ENCODE results near the gene LRRC4.

LRRC4 gene

DNA sequence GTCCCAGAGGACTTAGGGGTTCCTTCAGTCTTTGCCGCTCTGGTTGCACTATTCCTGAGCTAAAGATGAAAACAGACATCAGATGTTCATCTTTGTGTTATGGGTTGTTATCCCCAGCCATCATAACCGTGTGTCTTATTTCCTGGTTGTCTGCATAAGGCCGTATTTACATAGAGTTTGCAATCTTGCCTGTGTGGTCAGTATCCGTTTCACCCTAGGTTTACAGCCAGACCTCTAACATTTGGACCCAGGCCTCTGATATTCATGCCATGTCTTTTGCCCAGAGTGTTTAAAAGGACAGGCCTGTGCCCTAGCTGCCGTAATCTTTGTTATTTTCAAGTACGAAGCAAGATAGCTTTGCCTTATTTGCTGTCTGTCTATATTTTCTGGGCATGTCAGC, 26.6 kb downstream of the LRRC4 start:
- DNase-seq: no peak

GRCh38 chr7:128003787-128004186, 27.4 kb downstream of the LRRC4 start:
- DNase-seq: peak; percentile 5

DNA sequence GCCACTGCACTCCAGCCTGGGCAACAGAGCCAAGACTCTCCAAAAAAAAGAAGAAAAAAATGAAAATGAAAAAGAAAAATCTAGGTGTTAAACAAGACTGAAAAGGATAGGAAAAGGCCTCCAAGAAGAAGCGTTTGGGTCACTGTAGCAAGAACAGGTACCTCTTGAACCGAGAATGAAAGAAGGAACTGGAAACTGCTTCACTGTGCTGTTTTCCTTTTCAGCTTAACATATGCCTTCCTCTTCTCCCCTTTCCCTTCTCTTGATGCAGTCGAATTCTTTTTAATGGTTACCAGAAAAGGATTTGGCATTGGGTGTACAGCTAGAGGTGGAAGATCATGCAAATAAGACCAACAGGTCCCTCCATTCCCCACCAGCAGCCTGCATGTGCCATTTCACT, 28.1 kb downstream of the LRRC4 start:
- no peak for DNase-seq

GRCh38 chr7:128000854-128001265, 30.4 kb downstream of the LRRC4 start:
- no peak for DNase-seq

DNA sequence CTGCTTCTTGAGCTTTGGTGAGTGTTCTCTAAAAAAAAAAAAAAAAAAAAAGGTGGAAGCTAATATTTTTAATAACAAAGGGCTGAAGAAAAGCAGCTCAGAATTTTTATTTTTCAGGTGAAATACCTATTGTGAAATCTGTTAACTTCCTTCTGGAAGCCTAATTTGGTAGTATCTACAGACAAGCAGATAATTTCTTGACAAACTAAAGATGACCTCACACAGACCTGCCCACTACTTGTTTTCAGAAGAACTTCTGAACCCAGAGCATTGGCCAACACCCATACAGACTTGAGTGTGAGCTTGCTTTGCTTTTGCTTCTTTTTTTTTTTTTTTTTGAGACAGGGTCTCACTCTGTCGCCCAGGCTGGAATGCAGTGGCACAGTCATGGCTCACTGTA, 31.2 kb downstream of the LRRC4 start:
- no peak for DNase-seq

- no peak for DNase-seq
Measured at GRCh38 chr7:127998671-127999070, 32.6 kb downstream of the LRRC4 start.

GRCh38 chr7:127997226-127997922, 33.9 kb downstream of the LRRC4 start:
- DNase-seq: no peak

DNA sequence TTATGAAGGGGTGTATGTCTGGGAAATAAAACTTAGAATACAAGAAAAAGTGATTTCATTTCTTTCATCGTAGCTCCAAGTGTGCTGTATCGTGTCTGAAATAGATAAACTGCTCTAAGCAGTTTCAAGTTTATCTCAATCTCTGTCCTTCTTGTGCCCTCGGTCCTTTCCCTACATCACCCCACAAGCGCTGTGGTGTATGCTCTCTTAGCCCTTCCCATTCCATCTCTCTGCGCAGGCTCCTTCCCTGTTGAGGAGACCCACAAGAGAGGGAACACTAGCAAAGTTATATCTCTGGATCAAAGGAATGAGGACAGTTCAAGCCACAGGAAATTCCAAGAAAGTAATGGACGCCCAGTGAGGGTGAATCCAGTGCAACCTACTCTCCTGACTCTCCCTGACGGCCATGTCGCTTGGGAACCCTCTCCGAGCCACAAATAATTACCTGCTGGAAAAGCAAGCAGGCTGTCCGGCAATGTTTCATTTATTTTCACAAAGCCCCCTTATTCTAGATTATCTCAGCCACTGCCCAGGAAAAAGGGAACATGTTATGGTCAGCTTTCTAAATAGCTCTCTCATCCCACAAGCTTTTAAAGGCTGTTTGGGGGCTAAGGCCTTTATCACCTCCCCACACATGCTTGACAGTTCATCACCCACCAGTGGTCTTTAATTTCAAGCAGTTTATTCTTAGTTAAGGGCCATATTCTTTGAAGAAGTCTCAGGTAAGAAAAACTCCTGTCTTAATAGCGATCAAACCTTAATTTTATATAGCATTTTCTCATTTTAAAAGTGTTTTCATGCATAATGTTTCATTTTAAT, 34.8 kb downstream of the LRRC4 start:
- no peak for DNase-seq

- no peak for DNase-seq
Measured at GRCh38 chr7:127995881-127996215, 35.4 kb downstream of the LRRC4 start.

DNA sequence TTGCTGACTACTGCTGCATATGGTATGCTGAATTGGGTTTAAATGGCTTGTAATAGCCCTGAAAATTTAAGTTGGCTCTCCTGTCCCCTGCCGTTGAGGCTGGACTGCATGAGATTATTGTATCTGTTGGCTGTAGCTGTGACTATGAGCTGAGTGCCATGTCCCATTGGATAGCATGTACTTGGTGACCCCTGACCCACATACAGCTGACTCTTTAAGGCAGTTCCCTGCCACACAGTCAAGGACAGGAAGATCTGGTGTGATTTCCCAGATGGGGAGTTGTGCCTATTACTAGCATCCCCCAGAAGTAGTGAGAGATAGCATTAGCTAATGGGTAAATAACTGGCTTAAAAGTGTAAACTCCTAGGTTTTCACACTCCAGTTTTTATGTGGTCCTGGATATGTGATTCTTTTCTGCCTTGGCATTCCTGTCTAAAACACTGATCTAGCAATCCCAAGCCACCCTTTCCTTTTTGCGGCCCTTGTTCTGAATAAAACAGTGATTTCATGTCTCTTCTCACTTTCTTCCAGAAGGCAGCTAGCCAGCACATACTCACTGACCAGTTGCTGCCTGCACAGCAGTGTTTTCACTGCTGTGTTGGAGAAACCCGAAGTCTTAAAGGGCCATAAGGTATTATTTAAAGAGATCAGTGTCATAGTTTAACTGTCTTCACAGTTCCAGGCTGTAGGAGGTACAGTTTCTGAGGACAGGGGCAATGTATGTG, 35.9 kb downstream of the LRRC4 start:
- DNase-seq: no peak

DNA sequence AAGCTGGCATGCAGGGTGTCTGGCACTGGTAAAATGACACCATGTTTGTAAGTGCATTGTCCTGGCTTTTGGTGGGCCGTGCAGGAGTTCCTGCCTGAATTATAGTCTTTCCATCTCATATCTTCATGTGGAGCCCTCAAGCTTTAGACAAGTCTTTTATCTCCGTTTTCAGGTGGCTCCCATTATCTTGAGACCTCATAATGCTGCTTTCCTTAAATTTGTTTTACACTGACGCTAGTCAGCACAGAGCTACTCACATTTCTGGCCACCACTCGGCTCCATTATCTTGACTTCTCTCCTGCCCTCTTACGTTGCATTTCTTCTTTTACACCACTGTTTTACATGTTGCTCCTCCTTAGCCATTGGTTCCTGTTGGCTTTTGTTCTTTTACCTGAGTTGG, 37.2 kb downstream of the LRRC4 start:
- DNase-seq: no peak

GRCh38 chr7:127993317-127993716, 37.9 kb downstream of the LRRC4 start:
- DNase-seq: no peak

DNA sequence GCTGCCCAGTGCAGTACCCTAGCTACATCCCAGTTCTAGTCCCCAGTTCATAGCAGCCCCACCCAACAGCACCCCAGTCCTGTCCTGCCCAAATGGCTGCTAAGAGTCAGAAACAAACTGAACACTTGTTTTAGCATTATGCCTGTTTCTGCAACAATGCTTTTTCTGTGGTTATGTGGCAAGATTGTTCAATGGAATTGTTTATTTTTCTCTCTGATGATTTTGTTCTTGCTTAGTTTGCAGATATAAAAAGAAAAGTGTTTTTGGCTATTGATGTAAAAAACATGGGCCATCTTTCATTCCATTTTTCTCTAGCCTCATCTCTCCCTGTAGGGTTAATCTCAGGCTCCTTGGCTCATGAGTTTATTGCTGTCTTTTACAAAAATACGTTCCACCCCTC, 42.5 kb downstream of the LRRC4 start:
- DNase-seq: no peak

- no peak for DNase-seq
Measured at GRCh38 chr7:127986581-127987521, 44.4 kb downstream of the LRRC4 start.

DNA sequence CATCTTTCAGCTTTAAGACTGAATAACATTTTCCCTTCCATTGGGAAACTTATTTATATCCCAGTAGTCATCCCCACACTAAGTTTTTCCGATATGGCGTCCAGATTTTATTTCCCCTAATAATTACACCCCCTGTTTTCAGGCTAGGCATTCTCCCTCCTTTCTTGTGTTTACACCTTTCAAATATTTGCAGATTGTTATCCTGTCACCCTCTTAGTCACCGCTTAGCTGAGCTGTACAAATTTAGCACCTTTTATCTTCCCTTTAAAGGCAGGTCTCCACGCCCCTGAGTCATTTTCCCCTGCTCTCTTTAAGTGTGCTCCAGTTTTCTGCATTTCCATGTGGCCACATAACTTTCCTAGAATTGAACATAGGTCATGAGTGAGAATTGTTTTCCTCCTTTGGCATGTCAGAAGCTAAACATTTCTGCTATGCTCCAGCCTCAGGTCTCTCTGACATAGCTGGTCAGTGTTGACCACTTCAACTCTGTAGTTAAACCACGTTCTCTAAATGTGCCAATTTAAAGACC, 47.4 kb downstream of the LRRC4 start:
- no peak for DNase-seq

DNA sequence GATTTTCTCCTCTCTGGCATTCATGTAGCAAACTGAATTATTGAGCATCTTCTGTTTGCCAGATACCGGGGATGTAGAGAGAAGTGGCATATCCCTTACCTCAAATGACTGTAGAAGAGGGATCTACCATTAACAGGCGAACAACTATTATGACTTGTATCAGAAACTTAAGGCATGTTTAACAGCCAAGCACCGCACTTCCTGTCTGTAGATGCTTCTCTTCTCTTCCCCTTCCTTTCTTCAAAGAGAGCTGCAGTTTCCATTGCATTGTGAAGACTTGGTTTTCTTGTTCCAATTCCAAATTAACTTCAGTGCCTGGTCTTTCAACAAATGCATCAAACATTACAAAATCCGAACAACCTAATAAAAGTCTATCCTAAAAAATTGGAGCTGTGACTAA, 49.3 kb downstream of the LRRC4 start:
- DNase-seq: no peak

DNA sequence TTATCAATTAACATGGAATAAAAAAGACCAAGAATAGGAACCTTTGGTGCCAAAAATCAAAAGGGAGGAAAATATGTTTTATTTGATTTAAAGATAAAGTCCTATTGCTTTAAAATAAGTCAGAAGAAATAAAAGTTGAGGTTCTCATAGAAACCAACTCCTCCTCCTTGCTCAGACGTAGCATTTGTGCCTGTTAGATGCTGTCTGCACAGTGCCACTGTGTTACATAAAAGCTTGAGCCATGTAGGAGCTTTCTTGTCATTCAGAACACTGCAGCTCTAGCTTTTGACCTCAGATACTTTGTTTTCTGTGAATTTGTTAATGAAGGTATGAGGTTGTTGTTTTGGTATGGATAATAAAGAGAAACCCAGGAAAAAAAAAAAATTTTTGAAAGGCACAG, 50.3 kb downstream of the LRRC4 start:
- no peak for DNase-seq

DNA sequence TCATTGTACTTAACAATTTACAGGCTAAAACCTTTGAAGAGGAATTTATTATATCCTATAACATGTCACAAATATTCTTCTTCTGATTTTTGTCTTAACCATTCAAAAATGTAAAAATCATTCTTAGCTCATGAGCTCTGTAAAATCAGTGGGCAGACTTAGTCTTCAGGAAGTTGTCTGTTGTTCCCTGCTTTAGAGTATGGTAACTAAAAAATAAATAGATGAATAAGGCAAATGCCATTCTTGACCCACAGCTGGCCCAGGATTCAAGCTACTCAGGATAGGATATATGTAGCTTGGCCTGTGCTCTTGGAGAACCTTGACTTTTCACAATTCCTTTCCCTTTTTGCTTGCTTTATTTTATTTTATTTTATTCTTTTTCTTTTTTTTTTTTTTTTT, 51.5 kb downstream of the LRRC4 start:
- DNase-seq: no peak

- DNase-seq: no peak
Measured at GRCh38 chr7:127979113-127979727, 52.0 kb downstream of the LRRC4 start.

DNA sequence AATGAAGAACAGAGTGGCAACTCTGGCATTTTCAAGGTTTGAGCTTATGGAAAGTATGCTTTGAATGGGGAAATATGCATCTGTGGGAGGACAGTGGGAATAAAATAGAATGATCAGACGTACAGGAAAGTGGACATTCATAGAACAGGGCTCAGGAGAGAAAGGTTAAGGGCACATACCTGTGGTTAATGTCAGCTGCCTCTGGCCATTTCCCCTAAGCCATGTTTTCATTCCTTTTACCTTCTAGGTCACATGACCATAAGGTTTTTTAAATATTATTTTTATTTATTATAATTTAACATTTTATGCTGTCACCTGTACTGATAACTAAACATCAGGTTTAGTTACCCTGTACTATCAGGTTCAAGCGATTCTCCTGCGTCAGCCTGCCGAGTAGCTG, 52.8 kb downstream of the LRRC4 start:
- no peak for DNase-seq

Measured in central memory CD4-positive, alpha-beta T cell (primary cell).